Gastrocnemius medialis (tissue), 4 donors: ENCODE measurements around the gene HHLA2. TPM values are rescaled to one million over a fixed set of nuclear protein-coding genes. Genes with fewer than 3 reads are reported as not detected.
"Not testable (repeated sequence)": the region's sequence is repeated elsewhere in the genome, so short reads cannot be mapped to it uniquely, and the experiment has no call there.

ENCODE experiments used
- ATAC-seq, 2 donors: fragments of 150-250 bp; one replicate each; pipeline ENCODE4 v1.9.1; 2016
- DNase-seq, 2 donors: peaks; one replicate each; pipeline ENCODE4 v3.0.0-alpha.2; 2019
- H3K27ac ChIP-seq, 4 donors: fragments of 200-600 bp; sonication (generic); 1 replicate in 1 of 4; 2 replicates in 3 of 4; pipeline ENCODE4 v1.5.1; 2016 to 2018; ENCODE audit warnings: mild to moderate bottlenecking in 2 of 4, moderate library complexity in 1 of 4
- H3K27me3 ChIP-seq, 3 donors: fragments of 200-600 bp; sonication (generic) in 2 of 3; 1 replicate in 1 of 3; 2 replicates in 2 of 3; pipeline versions ENCODE4 v1.5.1 to v1.6.0; 2016 to 2019; ENCODE audit warnings: mild to moderate bottlenecking in 1 of 3, moderate library complexity in 1 of 3
- H3K36me3 ChIP-seq, 2 donors: fragments of 200-600 bp; sonication (generic) in 1 of 2; one replicate each; pipeline ENCODE4 v1.5.1; 2017 to 2018
- H3K4me1 ChIP-seq, 2 donors: fragments of 200-600 bp; sonication (generic) in 1 of 2; one replicate each; pipeline ENCODE4 v1.5.1; 2016 to 2017; ENCODE audit warnings: mild to moderate bottlenecking in 2 of 2
- H3K4me3 ChIP-seq, 4 donors: fragments of 200-600 bp; sonication (generic) in 3 of 4; 1 replicate in 1 of 4; 2 replicates in 3 of 4; pipeline ENCODE4 v1.5.1; 2016 to 2019; ENCODE audit warnings: mild to moderate bottlenecking in 2 of 4
- H3K9me3 ChIP-seq, 3 donors: fragments of 200-600 bp; sonication (generic) in 2 of 3; 1 replicate in 1 of 3; 2 replicates in 2 of 3; pipeline ENCODE4 v1.5.1; 2016 to 2019
- POLR2A ChIP-seq, 2 donors: fragments of 450-650 bp; IDR thresholded peaks; one replicate each; pipeline ENCODE4 v1.6.1; 2017; ENCODE audit warnings: antibody characterized with exemption in 2 of 2, mild to moderate bottlenecking in 2 of 2, moderate library complexity in 2 of 2
- in situ Hi-C, 4 donors: fragments of 200-750 bp; cut with MboI; loops; one replicate each; pipeline versions ENCODE4 v1.15.0 to v1.8.0; 2017; ENCODE audit warnings: low sequenced_read_pairs in 4 of 4
- intact Hi-C: fragments of 100-400 bp; cut with DNase I; formaldehyde crosslinking; loops from one replicate; pipeline ENCODE4 v1.15.1; 2023; ENCODE audit warnings: low total_unique reads
- total RNA-seq, 4 donors: library from RNA; depleted of rRNA; stranded (reverse); fragments of >200 nt; gene quantifications; one replicate each; pipeline versions ENCODE4 v1.1.0 to v1.2.3, GENCODE V29; 2016
- TF ChIP-seq, protein P1 (sequence below), 5 experiments: fragments of 450-650 bp in 3 of 5; fragments of 200-600 bp in 2 of 5; sonication (generic) in 2 of 5; IDR thresholded peaks in 4 of 5; conservative IDR thresholded peaks in 1 of 5; 1 replicate in 4 of 5; 2 replicates in 1 of 5; pipeline ENCODE4 v1.5.1; 2016 to 2019; ENCODE audit warnings: antibody characterized with exemption in 5 of 5, mild to moderate bottlenecking in 3 of 5, moderate library complexity in 3 of 5

The HHLA2 gene
- total RNA-seq, 4 donors from 2014 or later = 0.49 TPM; not detected in 3

DNA sequence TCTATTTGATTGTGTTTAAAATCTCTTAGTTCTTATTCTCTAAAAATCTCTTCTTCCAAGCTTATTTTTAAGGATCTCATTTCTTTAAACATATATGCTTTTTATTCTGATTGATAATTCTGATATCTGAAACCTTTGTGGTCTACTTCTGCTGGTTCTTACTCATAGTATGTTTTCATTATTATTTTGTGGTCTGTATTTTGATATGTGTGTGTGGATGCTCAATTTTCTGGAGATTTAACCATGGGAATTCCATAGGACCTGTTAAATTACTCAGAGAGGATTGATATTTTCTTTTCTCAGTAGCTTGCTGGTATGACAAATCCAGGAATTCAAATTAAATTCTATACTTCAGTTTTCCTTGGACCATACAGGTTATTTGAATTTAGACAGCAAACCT, 14.7 kb upstream of the HHLA2 start:
- no peak for TF ChIP-seq POLR2A (IDR thresholded peaks at IDR 0.05)
- TF ChIP-seq, protein P1, sequence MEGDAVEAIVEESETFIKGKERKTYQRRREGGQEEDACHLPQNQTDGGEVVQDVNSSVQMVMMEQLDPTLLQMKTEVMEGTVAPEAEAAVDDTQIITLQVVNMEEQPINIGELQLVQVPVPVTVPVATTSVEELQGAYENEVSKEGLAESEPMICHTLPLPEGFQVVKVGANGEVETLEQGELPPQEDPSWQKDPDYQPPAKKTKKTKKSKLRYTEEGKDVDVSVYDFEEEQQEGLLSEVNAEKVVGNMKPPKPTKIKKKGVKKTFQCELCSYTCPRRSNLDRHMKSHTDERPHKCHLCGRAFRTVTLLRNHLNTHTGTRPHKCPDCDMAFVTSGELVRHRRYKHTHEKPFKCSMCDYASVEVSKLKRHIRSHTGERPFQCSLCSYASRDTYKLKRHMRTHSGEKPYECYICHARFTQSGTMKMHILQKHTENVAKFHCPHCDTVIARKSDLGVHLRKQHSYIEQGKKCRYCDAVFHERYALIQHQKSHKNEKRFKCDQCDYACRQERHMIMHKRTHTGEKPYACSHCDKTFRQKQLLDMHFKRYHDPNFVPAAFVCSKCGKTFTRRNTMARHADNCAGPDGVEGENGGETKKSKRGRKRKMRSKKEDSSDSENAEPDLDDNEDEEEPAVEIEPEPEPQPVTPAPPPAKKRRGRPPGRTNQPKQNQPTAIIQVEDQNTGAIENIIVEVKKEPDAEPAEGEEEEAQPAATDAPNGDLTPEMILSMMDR (IDR thresholded peaks at IDR 0.05 in 4 of 5, conservative IDR thresholded peaks at IDR 0.05 in 1 of 5) = no peak
- Histone ChIP-seq H3K9me3 (no peaks in the 10 kb centered on the region), H3K27me3 (no peaks in the 10 kb centered on the region), H3K27ac (no peak overlapping the region), H3K4me3 (no peak overlapping the region), H3K4me1 (no peaks in the 10 kb centered on the region), H3K36me3 (no peaks in the 10 kb centered on the region)
- no peak for ATAC-seq
- no peak for DNase-seq
- intact Hi-C loops = no loop called here
- in situ Hi-C loops = no loop called here

DNA sequence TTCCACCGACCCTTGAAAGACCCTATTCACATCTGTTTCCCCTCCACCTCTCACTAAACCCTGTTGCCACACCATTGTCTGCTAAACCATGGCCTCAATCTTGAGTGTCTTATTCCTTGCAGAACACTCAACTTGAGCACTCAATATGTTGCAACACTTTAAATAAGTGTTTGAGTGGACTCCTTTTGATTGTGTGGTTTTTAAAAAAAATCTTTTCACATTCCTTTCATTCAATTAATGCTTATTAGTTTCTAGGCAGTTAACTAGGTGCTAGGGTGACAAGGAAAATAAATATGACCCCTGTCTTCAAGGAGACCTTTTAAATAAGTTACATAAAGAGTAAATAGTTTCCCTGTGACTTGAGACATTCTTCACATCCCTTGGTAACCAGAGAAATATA, 13.3 kb upstream of the HHLA2 start:
- intact Hi-C loops (no loop called here), in situ Hi-C loops (no loop called here)
- Histone ChIP-seq H3K27me3 (no peaks in the 10 kb centered on the region), H3K9me3 (no peaks in the 10 kb centered on the region), H3K4me3 (no peak overlapping the region), H3K36me3 (no peaks in the 10 kb centered on the region), H3K4me1 (no peaks in the 10 kb centered on the region), H3K27ac (no peak overlapping the region)
- ATAC-seq (no peak), DNase-seq (no peak)
- TF ChIP-seq, protein P1 (IDR thresholded peaks at IDR 0.05 in 4 of 5, conservative IDR thresholded peaks at IDR 0.05 in 1 of 5) = no peak
- no peak for TF ChIP-seq POLR2A (IDR thresholded peaks at IDR 0.05)

DNA sequence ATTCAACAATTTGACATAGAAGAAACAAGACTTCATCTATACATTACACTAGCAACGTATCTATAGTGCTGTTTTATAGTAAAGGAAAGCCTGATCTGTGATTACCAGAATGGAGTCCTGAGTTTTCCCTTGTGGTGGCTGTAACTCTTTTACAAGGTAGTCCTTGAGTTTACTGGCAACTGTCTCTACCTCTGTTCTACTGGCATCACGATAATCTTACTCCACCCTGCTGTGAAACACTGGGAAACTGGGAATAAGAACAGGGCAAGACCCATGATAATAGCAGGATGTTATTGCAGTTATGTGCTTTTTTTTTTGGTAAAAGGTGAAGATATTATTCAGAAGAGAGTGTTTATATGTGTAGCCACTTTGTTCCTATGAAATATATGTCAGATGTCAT, 12.4 kb upstream of the HHLA2 start:
- in situ Hi-C loops = no loop called here
- Histone ChIP-seq H3K4me1 (no peaks in the 10 kb centered on the region), H3K9me3 (no peaks in the 10 kb centered on the region), H3K27ac (no peak overlapping the region), H3K4me3 (no peak overlapping the region), H3K36me3 (no peaks in the 10 kb centered on the region), H3K27me3 (no peaks in the 10 kb centered on the region)
- intact Hi-C loops = no loop called here
- DNase-seq (no peak), ATAC-seq (no peak)
- no peak for TF ChIP-seq POLR2A (IDR thresholded peaks at IDR 0.05)
- TF ChIP-seq, protein P1 (IDR thresholded peaks at IDR 0.05 in 4 of 5, conservative IDR thresholded peaks at IDR 0.05 in 1 of 5) = no peak

DNA sequence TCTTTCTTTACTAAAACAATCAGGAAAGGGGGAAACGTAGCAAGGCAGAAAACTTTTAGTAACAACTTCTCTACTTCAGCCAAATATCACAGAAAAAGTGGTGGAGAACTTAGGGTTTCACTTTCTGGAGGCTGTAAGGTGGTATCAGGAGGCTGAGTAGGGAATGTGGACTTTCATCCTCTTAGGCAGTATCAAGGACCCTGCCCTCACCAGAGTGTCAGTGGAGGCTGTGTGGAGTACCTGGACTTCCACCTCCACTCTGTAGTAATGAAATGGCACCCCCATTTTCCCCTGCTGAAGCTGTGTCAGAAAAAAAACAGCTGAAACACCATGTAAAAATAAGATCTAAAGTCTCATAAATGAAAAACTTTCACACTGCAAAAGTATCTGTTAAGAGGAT, 11.2 kb upstream of the HHLA2 start:
- no peaks in the 10 kb centered on the region for H3K36me3 ChIP-seq
- ATAC-seq (no peak), DNase-seq (no peak)
- H3K4me1 ChIP-seq = no peaks in the 10 kb centered on the region
- in situ Hi-C loops = no loop called here
- no peak overlapping the region for H3K27ac ChIP-seq
- H3K4me3 ChIP-seq = no peak overlapping the region
- intact Hi-C loops = no loop called here
- no peaks in the 10 kb centered on the region for H3K9me3 ChIP-seq
- TF ChIP-seq, protein P1 (IDR thresholded peaks at IDR 0.05 in 4 of 5, conservative IDR thresholded peaks at IDR 0.05 in 1 of 5) = no peak
- TF ChIP-seq POLR2A (IDR thresholded peaks at IDR 0.05) = no peak
- no peaks in the 10 kb centered on the region for H3K27me3 ChIP-seq

DNA sequence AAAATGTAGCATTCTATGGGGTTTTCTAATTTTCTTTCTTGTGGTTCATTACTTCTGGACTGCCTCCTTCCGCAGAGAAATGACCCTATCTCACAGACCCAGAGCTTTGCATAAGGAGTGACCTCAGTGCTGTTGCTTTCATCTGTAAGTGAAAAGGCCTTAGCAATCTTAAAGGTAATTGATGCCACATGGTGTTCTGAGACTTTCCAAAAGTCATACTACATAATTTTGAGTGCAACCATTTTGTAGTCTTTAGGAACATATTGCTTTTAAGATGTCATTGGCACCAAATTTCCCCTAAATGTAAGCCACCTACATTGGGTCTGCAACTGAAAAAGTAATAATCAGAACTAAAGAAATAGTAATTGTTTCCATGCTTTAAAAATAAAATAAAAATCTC, 9.2 kb upstream of the HHLA2 start:
- intact Hi-C loops = no loop called here
- DNase-seq (no peak), ATAC-seq (no peak)
- Histone ChIP-seq H3K4me1 (no peaks in the 10 kb centered on the region), H3K4me3 (no peak overlapping the region), H3K27me3 (no peaks in the 10 kb centered on the region), H3K9me3 (no peaks in the 10 kb centered on the region), H3K27ac (no peak overlapping the region), H3K36me3 (no peaks in the 10 kb centered on the region)
- in situ Hi-C loops = no loop called here
- TF ChIP-seq, protein P1 (IDR thresholded peaks at IDR 0.05 in 4 of 5, conservative IDR thresholded peaks at IDR 0.05 in 1 of 5) = no peak
- TF ChIP-seq POLR2A (IDR thresholded peaks at IDR 0.05) = no peak

DNA sequence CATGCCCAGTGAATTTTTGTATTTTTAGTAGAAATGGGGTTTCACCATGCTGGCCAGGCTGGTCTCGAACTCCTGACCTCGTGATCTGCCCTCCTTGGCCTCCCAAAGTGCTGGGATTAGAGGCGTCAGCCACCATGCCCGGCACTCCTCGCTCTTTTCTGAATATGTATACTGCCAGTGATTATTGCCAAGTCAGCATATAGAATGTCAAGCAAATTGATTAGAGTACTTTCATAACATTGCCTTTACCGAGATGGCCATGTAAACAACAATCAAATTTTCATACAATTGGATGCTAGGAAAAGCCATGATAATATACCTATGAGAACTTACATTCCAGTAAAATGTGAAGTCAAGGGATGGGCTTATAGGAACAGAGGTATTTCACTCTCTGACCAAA, 8.2 kb upstream of the HHLA2 start:
- H3K9me3 ChIP-seq, in situ Hi-C loops, ATAC-seq, H3K27me3 ChIP-seq, DNase-seq, H3K36me3 ChIP-seq, H3K27ac ChIP-seq, H3K4me1 ChIP-seq, intact Hi-C loops, H3K4me3 ChIP-seq: not testable (repeated sequence)
